GM18498 (cell line): ENCODE data around the gene ASIC3.
"Not testable (repeated sequence)": the region's sequence is repeated elsewhere in the genome, so short reads cannot be mapped to it uniquely, and the experiment has no call there.

Experiments used
- ATAC-seq: cut with Tn5 transposase; IDR thresholded peaks from one replicate; pipeline ENCODE4 v1.9.1; 2021; ENCODE audit warnings: mild to moderate bottlenecking, moderate library complexity; ENCODE audit not compliant: unreplicated experiment

Gene ASIC3

GRCh38 chr7:151047976-151048815 is at the start of gene ASIC3:
ASIC3 (plus strand) TSS chr7:151048531; CDS start chr7:151048886, 355 bp downstream.
- no peak for ATAC-seq

- ATAC-seq = no peak
These were observed 49.3 kb upstream of the ASIC3 start for GRCh38 chr7:150999001-150999400.

- ATAC-seq = no peak
These were observed 48.7 kb upstream of the ASIC3 start for GRCh38 chr7:150999497-151000230.

GRCh38 chr7:151000897-151001495 is 47.3 kb upstream of the ASIC3 start:
- ATAC-seq = no peak

- ATAC-seq = no peak
These were observed 46.8 kb upstream of the ASIC3 start for GRCh38 chr7:151001546-151001945.

GRCh38 chr7:151003572-151003971 is 44.8 kb upstream of the ASIC3 start:
- no peak for ATAC-seq

- ATAC-seq = no peak
These were observed 42.8 kb upstream of the ASIC3 start for GRCh38 chr7:151005566-151005965.

- ATAC-seq = no peak
These were observed 41.6 kb upstream of the ASIC3 start for GRCh38 chr7:151006590-151007300.

- no peak for ATAC-seq
These were observed 40.8 kb upstream of the ASIC3 start for GRCh38 chr7:151007469-151007898.

- no peak for ATAC-seq
These were observed 40.2 kb upstream of the ASIC3 start for GRCh38 chr7:151008143-151008510.

- ATAC-seq = no peak
These were observed 39.6 kb upstream of the ASIC3 start for GRCh38 chr7:151008511-151009323.

GRCh38 chr7:151009327-151010036 is 38.8 kb upstream of the ASIC3 start:
- no peak for ATAC-seq

GRCh38 chr7:151010037-151010306 is 38.4 kb upstream of the ASIC3 start:
- ATAC-seq = no peak

- ATAC-seq = no peak
These were observed 37.8 kb upstream of the ASIC3 start for GRCh38 chr7:151010307-151011096.

GRCh38 chr7:151011097-151011409 is 37.3 kb upstream of the ASIC3 start:
- no peak for ATAC-seq

- not testable (repeated sequence) for ATAC-seq
These were observed 36.7 kb upstream of the ASIC3 start for GRCh38 chr7:151011616-151012015.

GRCh38 chr7:151012031-151012692 is 36.2 kb upstream of the ASIC3 start:
- ATAC-seq = no peak

- ATAC-seq = no peak
These were observed 35.4 kb upstream of the ASIC3 start for GRCh38 chr7:151012911-151013347.

- ATAC-seq = no peak
These were observed 35.0 kb upstream of the ASIC3 start for GRCh38 chr7:151013356-151013732.
